GM13976 (cell line): ENCODE results near the gene STIM1.
"Not testable (repeated sequence)": the region's sequence is repeated elsewhere in the genome, so short reads cannot be mapped to it uniquely, and the experiment has no call there.

Experiments
- DNase-seq: peaks from one replicate; pipeline ENCODE4 v3.0.0; 2012; ENCODE audit warnings: low spot score
- in situ Hi-C: fragments of 300-500 bp; cut with MboI; formaldehyde crosslinking; loops from one replicate; pipeline ENCODE4 v1.12.0; 2022; ENCODE audit warnings: low sequenced_read_pairs, mixed read lengths, inconsistent platforms; ENCODE audit not compliant: unreplicated experiment
- TF ChIP-seq, protein P1 (sequence below): IDR thresholded peaks from 2 replicates; pipeline ENCODE4 v1.5.1; 2012; ENCODE audit warnings: borderline replicate concordance, mild to moderate bottlenecking; ENCODE audit not compliant: insufficient read depth; ENCODE audit errors: extremely low read depth, missing control alignments, control extremely low read depth

Gene STIM1

GRCh38 chr11:4118107-4118506 is 262.6 kb downstream of the STIM1 start:
- DNase-seq = no peak
- TF ChIP-seq, protein P1, sequence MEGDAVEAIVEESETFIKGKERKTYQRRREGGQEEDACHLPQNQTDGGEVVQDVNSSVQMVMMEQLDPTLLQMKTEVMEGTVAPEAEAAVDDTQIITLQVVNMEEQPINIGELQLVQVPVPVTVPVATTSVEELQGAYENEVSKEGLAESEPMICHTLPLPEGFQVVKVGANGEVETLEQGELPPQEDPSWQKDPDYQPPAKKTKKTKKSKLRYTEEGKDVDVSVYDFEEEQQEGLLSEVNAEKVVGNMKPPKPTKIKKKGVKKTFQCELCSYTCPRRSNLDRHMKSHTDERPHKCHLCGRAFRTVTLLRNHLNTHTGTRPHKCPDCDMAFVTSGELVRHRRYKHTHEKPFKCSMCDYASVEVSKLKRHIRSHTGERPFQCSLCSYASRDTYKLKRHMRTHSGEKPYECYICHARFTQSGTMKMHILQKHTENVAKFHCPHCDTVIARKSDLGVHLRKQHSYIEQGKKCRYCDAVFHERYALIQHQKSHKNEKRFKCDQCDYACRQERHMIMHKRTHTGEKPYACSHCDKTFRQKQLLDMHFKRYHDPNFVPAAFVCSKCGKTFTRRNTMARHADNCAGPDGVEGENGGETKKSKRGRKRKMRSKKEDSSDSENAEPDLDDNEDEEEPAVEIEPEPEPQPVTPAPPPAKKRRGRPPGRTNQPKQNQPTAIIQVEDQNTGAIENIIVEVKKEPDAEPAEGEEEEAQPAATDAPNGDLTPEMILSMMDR = no peak
- in situ Hi-C loops = no loop called here

- in situ Hi-C loops = no loop called here
- TF ChIP-seq, protein P1 = no peak
- no peak for DNase-seq
Observed at GRCh38 chr11:4123218-4123617, 267.8 kb downstream of the STIM1 start.

DNA sequence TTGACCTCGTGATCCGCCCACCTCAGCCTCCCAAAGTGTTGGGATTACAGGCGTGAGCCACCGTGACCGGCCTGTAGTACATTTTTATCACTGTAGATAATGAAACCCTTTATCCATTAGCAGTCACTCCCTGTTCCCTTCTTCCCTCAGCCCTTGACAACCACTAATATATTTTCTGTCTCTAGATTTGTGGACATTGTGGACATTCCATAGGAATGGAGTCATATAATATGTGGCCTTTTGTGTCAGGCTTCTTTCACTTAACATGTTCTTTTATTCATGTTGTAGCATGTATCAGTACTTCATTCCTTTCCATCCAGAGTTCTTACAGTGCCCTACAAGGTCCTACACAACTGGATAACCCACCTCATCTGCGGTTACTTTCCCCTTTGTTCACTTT is 269.7 kb downstream of the STIM1 start:
- in situ Hi-C loops = no loop called here
- no peak for DNase-seq
- TF ChIP-seq, protein P1 = no peak

DNA sequence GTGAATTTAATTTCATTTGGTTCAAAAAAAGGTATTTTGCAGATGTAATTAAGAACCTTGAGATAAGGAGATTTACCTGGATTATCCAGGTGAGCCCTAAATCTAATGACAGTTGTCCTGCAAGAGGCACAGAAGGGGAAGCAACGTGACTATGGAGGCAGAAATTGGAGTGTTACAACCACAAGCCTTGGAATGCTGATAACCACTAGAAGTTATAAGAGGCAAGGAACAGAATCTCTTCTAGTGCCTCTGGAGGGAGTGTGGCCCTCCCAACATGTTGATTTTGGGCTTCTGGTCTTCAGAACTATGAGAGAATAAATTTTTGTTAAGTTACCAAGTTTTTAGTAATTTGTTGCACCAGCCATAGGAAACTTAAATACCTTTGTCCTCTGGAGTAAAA is 271.9 kb downstream of the STIM1 start:
- no peak for DNase-seq
- in situ Hi-C loops = no loop called here
- TF ChIP-seq, protein P1 = no peak

GRCh38 chr11:4130219-4130618 is 274.8 kb downstream of the STIM1 start:
- DNase-seq, in situ Hi-C loops: not testable (repeated sequence)

GRCh38 chr11:4134806-4135205 is 279.3 kb downstream of the STIM1 start:
- DNase-seq = no peak
- TF ChIP-seq, protein P1 = no peak
- in situ Hi-C loops = no loop called here

- in situ Hi-C loops = no loop called here
- TF ChIP-seq, protein P1 = no peak
- DNase-seq = no peak
Observed at GRCh38 chr11:4138497-4138896, 283.0 kb downstream of the STIM1 start.
